GM18861 (cell line): ENCODE measurements around the gene RUSC2.
"Not testable (repeated sequence)": the region's sequence is repeated elsewhere in the genome, so short reads cannot be mapped to it uniquely, and the experiment has no call there.

Experiments
- ATAC-seq: cut with Tn5 transposase; IDR thresholded peaks from one replicate; pipeline ENCODE4 v1.9.1; 2021; ENCODE audit not compliant: unreplicated experiment

The RUSC2 gene

DNA sequence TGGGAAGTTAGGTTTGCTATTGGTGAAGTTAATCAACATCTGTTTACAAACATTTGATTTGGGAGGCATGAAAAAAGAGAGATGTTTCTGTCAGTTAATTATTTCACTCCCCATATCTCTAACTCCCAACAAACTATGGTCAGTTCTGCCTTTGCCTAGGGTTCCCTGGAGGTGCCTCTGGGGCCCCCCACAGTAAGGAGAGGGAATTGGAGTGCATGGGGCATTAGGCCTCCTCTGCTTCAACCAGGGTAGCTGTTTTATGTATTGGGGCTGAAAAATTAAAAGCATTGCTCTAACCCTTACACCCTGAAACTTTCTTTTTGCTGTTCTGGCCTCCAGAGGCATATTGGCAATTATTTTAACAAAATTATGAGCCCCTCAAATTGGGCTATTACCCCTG is 32.3 kb downstream of the RUSC2 start:
- no peak for ATAC-seq

DNA sequence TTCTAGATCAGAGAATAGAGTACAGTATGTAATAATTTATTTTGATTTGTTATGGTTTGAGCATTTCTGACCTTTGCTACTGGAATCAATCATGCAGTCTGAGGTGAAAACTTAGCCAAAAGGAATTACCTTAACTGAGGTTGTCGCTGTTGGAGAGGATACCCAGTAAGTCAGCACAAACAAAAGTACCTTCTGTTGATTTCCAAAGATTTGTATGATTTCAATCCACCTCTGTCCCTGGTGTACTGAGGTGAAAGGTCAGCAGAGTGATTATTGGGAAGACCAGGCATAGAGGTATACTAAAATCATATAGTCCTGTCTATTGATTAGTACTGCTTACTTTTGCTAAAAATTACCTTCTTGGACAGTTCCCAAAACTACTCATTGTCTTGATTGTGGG is 32.8 kb downstream of the RUSC2 start:
- ATAC-seq, result no peak

DNA sequence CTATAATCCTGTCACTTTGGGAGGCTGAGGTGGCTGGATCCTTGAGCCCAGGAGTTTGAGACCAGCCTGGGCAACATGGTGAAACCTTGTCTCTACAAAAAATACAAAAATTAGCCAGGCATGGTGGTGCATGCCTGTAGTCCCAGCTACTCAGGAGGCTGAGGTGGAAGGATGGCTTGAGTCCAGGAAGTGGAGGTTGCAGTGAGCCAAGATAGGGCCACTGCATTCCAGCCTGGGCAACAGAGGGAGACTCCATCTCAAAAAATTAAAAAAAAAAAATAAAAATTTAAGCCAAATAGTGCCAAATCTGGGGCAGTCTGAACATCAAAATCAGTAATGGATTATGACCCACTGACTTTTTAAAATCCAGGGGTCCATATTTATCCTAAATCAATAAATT is 33.6 kb downstream of the RUSC2 start:
- ATAC-seq, result not testable (repeated sequence)

DNA sequence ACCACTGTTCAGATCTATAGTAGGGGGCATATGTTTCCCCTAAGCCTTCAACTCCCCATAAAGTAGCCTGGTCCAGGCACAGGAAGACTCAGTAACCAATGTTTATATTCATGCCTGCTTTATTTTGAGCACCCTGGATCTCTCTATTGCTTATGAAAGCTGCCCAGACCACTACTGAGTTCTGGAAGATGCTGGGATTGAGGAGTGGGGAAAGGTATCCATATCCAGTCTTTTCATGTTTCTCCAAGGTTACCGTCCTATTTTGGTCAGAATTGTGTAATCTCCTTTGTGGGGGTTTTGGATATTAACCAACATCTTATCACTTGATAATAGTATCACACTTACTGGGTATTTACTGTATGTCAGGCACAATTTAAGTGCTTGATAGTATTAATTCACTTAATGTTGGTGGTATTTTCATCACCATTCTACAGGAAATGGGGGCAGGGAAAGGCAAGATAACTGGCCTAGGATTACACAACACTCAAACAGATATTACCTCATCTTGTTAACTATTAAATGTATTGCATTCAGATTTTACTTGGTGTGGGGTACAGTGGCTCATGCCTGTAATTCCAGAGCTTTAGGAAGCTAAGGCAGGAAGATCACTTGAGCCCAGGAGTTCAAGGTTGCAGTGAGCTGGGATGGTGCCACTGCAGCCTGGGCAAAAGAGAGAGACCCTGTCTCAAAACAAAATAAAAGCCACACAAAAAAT is 36.3 kb downstream of the RUSC2 start:
- no peak for ATAC-seq

DNA sequence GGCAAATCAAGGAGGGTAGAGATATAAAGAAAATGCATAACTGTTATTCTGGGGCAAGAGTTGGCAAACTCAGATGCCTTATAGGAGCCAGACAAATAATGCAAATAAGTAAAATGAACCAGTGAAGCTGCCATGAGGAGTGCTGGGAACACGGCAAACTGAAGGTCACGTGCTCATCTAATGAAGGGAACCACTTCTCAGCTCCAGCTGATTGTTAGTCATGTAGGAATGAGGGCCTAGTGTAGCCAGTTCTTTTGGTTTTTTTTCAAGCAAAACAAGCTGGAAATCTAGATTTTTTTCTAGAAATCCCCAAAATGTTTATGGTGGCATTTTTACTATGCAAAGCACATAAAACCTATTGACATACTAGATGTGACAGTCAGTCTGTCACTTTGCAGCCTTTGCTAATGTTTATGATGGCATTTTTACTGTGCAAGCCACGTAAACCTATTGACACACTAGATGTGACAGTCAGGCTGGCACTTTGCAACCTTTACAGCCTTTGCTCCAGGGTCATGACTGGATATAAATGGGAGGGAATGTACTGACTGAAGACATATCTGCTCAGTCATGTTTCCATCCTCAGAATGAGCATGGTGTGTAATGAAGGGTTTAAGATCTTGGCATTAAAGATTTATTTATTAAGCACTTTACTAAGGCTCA is 39.4 kb downstream of the RUSC2 start:
- ATAC-seq, result no peak

DNA sequence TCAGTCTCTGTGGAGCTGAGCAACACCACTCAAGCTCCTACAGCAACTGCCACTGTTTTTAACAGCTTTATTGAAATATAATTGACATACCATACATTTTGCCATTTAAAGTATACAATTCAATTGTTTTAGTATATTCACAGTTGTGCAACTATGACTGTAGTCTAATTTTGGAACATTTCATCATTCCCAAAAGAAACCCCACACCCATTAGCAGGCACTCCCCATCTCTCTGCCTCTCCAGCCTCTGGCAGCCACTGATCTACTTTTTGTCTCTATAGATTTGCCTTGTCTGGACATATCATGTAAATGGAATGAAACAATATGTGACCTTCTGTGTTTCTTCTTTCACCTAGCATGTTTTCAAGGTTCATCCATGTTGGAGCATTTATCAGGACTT is 43.5 kb downstream of the RUSC2 start:
- ATAC-seq, result no peak

DNA sequence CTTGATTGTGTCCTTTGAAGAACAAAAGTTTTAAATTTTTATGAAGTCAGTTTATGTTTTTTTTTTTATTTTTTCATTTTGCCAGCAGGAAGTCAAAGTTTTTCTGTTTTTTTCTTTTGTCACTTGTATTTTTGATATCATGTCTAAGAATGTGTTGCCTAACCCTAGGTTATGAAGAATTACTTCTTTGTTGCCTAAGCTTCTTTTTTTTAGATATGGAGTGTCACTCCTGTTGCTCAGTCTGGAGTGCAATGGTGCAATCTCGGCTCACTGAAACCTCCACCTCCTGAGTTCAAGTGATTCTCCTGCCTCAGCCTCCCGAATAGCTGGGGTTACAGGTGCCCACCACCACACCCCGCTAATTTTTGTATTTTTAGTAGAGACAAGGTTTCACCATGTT is 45.0 kb downstream of the RUSC2 start:
- not testable (repeated sequence) for ATAC-seq

DNA sequence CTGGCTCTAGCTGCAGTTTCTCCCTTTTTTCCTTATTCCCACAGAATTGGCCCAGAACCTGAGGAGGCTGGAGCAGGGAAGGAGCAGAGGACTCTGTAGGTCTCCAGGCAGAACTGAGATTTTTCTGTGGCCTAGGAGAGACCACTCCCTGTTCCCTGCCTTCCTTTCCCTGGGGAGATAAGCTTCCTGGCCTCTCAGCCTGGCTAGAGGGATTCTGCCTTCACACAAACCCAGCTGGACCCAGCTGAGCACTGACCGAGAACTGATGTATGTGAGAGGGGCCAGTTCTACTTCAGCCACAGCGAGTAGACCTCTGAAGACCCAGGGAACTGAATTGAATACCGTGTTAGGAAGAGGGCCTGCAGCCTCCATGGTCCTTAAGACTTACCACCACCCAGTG is 48.0 kb downstream of the RUSC2 start:
- ATAC-seq, result no peak

DNA sequence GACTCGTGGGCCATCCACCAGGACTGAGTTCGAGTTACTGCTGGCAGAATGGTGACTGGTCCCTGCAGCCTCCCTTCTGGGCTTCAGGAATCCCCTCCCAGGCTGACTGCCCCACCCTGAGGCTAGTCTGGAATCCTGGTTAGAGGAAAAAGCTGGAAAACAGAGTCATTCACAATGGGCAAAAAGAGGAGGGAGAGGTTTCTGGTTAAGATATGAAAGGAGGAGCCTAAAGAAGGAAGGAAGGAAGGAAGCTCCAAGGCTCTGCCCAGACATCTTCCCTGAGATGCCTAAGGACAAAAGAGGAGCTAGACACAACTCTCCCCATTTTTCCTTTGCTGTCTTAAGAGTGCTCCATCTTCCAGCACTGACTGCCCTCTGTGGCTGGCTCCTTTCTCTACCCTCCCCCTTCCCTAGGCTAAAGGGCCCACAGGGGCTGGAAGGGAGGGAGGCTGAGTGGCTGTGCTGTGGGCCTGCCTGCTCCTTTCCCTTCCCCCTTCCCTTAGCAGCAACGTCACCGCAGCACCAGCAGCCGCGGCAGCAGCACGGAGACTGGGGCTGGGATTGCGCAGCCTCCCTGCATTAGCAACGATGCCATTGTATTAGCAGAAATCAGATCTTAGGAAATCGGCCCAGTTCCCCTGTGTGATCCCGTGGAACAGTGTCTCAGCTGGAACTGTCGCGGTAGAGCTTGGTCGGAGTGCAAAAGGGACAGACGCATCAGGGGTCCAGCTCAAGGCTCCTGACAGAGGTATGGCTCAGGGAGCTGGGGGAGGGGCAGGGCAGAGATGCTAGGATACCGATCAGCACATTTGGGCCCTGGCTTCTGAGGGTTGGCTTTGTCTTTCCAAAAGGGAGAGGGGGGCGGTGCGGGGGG is 48.7 kb downstream of the RUSC2 start:
- ATAC-seq, result no peak
